CD4-positive, alpha-beta T cell treated with Interferon gamma for 1 hour (primary cell): ENCODE results near the gene ZNF593.

Source experiments
- DNase-seq: peaks from one replicate; pipeline ENCODE4 v3.0.0-alpha.2; 2020

ZNF593 gene

GRCh38 chr1:26169669-26170471 lies at the start of gene ZNF593:
Gene ZNF593, plus strand, starts transcription at chr1:26169908. Its CDS starts 76 bp downstream, at chr1:26169984.
- DNase-seq = peak; percentile 90

DNA sequence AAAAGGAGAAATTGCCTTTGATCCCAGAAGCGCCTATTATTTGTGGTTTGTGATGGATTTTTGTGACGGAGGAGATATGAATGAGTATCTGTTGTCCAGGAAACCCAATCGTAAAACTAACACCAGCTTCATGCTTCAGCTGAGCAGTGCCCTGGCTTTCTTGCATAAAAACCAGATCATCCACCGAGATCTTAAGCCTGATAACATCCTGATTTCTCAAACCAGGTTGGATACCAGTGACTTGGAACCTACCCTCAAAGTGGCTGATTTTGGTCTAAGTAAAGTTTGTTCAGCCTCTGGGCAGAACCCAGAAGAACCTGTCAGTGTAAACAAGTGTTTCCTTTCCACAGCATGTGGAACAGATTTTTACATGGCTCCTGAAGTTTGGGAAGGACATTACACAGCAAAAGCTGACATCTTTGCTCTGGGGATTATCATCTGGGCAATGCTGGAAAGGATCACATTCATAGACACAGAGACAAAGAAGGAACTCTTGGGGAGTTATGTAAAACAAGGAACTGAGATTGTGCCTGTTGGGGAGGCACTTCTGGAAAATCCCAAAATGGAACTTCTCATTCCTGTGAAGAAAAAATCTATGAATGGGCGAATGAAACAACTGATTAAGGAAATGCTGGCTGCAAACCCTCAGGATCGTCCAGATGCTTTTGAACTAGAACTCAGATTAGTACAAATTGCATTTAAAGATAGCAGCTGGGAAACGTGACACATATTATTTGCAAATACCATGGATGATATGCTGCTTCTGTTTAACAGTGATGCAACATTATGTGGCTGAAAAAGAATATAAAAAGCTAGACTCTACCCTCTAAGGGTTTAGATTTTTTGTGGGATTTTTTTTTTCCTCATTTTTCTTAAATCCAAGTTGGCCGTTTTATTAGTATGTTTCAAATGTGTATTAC lies 47.6 kb upstream of the ZNF593 start:
- no peak for DNase-seq

DNA sequence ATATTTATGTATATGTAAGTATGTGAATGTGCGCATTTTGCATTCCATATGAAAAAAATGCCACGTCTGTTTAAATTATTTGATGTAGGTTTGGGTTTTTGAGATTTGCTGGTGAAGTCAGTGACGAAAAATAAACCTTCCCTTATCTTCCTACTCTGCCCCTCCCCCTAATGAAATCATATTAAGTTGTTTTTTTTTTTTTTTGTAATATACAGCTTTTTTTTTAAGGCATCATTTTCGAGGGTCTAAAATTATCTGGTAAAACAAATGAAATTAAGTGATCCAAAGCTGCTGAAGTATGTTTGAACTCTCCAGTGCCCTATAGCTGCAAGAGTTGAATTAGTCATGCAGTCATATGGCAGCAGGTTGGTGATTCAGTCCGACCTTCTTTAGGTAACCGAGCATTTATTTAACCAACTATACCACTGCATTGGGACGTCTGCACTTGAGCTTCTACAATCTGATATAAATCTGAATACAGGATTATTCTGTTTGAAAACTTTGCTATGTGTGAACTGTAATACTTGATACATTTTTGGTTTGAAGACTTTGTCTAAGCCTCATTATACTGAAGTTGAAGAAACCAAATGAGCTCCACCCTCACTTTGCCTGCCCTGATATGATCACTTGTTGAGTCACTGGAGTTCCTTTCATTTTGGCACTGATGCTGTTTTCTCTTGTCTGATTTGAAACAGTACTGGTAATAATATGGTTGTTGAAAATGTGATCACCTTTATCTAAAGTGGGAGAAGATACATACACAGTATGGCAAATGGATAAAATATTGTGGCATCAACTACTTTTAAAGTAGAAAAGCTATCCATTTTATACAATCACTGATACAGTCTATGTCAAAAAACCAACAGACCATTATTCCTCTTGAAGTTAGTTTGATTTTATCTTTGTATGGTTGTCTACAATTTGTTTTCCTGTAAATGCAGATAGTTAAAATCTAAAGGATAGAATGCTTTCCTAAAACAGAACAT lies 46.4 kb upstream of the ZNF593 start:
- no peak for DNase-seq

- no peak for DNase-seq
Measured at GRCh38 chr1:26124418-26125331, 45.0 kb upstream of the ZNF593 start.

- DNase-seq = no peak
Measured at GRCh38 chr1:26125382-26125781, 44.3 kb upstream of the ZNF593 start.

DNA sequence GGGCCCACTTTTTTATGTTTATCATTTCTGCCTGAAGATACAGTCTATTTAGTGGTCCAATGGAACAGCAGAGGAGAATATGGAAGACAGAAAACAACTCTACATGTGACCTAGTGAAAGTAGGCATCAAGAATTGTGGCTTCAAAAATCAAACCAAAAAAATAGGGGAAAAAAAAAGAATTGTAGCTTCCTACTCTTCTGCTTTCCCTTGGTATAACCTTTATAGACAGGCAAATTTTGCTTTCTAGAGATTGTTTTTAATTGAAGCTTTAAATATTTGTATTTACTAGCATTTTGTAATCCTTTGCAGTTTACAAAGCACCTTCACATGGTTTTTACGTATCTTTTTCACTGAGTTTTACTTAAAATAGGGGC lies 43.8 kb upstream of the ZNF593 start:
- DNase-seq = no peak

- DNase-seq = peak; percentile 61
Measured at GRCh38 chr1:26126321-26127084, 43.2 kb upstream of the ZNF593 start.

GRCh38 chr1:26127235-26128163 lies 42.2 kb upstream of the ZNF593 start:
- DNase-seq = no peak

GRCh38 chr1:26129778-26130177 lies 39.9 kb upstream of the ZNF593 start:
- DNase-seq = no peak

DNA sequence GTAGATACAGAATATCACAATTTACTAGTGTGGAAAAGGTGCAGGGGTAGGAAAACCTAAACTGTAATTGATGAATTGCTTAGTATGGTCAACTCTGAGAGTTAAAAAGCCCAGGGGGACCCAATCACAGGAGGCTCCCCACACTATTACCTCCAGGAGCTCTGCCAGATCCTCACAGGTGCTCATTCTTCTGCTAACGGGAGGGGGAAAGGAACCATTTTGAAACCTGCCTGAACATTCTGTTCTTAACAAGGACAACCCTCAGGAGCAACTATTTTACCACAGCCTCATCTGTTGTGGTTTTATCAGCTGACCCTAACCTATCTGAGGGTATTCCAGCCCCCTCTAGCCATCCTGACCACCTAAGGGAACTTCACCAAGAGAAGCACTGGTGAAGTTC lies 39.0 kb upstream of the ZNF593 start:
- no peak for DNase-seq

- DNase-seq = no peak
Measured at GRCh38 chr1:26132128-26132833, 37.4 kb upstream of the ZNF593 start.

GRCh38 chr1:26132834-26133167 lies 36.9 kb upstream of the ZNF593 start:
- no peak for DNase-seq

- DNase-seq = no peak
Measured at GRCh38 chr1:26134466-26134865, 35.2 kb upstream of the ZNF593 start.

DNA sequence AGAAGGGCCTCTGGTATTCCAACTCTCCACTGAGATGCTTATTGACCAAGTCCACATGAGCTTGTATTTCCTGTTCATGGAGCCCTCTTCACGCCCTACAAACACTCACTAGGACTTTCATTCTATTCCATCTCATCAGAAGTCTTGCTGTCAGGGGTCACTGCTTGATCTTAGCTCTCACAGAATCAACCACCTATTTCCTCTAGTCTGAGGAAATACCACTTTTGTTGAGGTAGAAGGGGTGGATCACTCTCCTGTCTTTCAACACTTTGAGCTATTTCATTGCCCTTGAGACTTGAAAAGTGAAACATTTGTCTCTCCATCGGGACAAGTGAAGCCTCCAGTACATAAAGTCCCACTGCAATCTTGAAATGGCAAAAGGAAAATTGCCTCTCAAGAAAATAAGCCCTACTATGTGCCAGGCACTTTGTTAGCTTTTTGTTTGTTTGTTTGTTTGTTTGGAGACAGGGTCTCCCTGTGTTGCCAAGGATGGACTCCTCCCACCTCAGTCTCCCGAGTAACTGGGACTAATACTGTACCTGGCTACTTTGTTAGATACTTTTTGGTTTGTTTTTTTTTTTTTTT lies 30.6 kb upstream of the ZNF593 start:
- no peak for DNase-seq

- no peak for DNase-seq
Measured at GRCh38 chr1:26142159-26142558, 27.5 kb upstream of the ZNF593 start.

- DNase-seq = peak; percentile 70
Measured at GRCh38 chr1:26145041-26145959, 24.4 kb upstream of the ZNF593 start.

DNA sequence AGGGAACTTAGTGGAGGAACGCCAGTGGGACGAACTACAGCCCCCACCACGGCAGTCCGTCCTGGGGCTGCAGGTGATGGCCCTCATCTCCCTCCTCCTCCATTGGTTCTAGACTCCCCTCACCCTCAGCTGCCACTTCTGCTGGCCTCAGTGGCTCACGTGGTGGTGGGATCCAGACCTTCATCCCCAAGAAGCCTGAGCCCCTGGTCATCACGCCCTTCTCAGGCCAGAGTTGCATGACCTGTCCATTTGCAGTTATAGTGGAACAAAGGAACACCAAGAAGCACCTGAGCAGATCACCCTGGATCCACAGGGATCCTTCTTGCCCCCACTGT lies 23.8 kb upstream of the ZNF593 start:
- DNase-seq = no peak

DNA sequence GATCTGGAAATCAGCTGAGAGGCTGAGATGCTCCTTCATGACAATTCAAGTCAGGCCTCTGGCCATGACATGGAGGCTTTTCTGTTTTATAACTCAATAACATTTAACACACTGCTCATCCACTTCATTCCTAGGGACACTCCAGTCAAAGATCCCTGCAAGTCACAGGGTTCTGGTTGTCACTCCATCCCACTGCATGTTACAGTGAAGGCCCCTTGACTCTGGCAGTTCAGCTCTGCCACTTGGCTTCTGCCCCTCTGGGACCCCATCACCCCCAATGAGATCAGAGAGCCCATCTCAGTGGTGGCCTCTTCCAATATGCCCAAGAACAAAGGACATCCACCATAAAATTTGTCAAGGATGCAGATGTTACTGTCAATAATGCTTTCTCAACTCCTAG lies 20.8 kb upstream of the ZNF593 start:
- no peak for DNase-seq
